C1 segment of cervical spinal cord (tissue), 14 donors: ENCODE results near the gene SLC9B2.

Experiments used
- DNase-seq, 14 donors: peaks; one replicate each; lab custom pipeline; 2025; lab: John Stamatoyannopoulos, UW

SLC9B2 gene

GRCh38 chr4:103075894-103076746 is 441 bp downstream of the SLC9B2 start:
- DNase-seq = peak in 13 of 14 donors; percentile 13 to 80 (median 66)

- peak in 2 of 14 donors; percentile 5 to 79 for DNase-seq
Observed at GRCh38 chr4:103075435-103075893, 1.1 kb downstream of the SLC9B2 start.

- no peak for DNase-seq
Observed at GRCh38 chr4:103074744-103075434, 1.7 kb downstream of the SLC9B2 start.

GRCh38 chr4:103073792-103074438 is 2.6 kb downstream of the SLC9B2 start:
- DNase-seq = no peak

GRCh38 chr4:103067841-103068547 is 8.6 kb downstream of the SLC9B2 start:
- no peak for DNase-seq

GRCh38 chr4:103060453-103061148 is 16.0 kb downstream of the SLC9B2 start:
- DNase-seq = no peak

GRCh38 chr4:103054030-103054429 is 22.5 kb downstream of the SLC9B2 start:
- DNase-seq = no peak

GRCh38 chr4:103052779-103053178 is 23.8 kb downstream of the SLC9B2 start:
- no peak for DNase-seq

- no peak for DNase-seq
Observed at GRCh38 chr4:103052145-103052544, 24.4 kb downstream of the SLC9B2 start.

- DNase-seq = no peak
Observed at GRCh38 chr4:103050736-103051436, 25.7 kb downstream of the SLC9B2 start.

GRCh38 chr4:103046416-103047290 is 29.9 kb downstream of the SLC9B2 start:
- peak in 3 of 14 donors; percentile 1 to 10 (median 2) for DNase-seq

- no peak for DNase-seq
Observed at GRCh38 chr4:103044183-103044582, 32.4 kb downstream of the SLC9B2 start.

- no peak for DNase-seq
Observed at GRCh38 chr4:103036169-103036568, 40.4 kb downstream of the SLC9B2 start.

- DNase-seq = no peak
Observed at GRCh38 chr4:103032574-103032973, 44.0 kb downstream of the SLC9B2 start.

GRCh38 chr4:103030791-103031190 is 45.8 kb downstream of the SLC9B2 start:
- no peak for DNase-seq

- no peak for DNase-seq
Observed at GRCh38 chr4:103029300-103029699, 47.3 kb downstream of the SLC9B2 start.

- no peak for DNase-seq
Observed at GRCh38 chr4:103026868-103027267, 49.7 kb downstream of the SLC9B2 start.

GRCh38 chr4:103024996-103025395 is 51.6 kb downstream of the SLC9B2 start:
- no peak for DNase-seq

- DNase-seq = no peak
Observed at GRCh38 chr4:103021120-103021519, 55.4 kb downstream of the SLC9B2 start.
